Caco-2 (cell line): ENCODE results near the gene FOXM1. TPM values are rescaled to one million over a fixed set of nuclear protein-coding genes. Genes with fewer than 3 reads are reported as not detected.
"Not testable (repeated sequence)": the region's sequence is repeated elsewhere in the genome, so short reads cannot be mapped to it uniquely, and the experiment has no call there.

Experiments
- BruUV-seq: library from RNA; stranded (reverse); fragments of 400-500 nt; replicated peaks from 2 replicates; lab custom pipeline; 2021; lab: Mats Ljungman, UMichigan
- CTCF ChIA-PET: fragments of 300-600 bp; sonication (Branson Sonifier 250); formaldehyde crosslinking; loops from one replicate; lab custom pipeline; 2022; ENCODE audit warnings: antibody characterized with exemption; lab: Charles Lee
- POLR2A ChIA-PET: fragments of 300-600 bp; sonication (Branson Sonifier 250); formaldehyde crosslinking; loops from one replicate; lab custom pipeline; 2022; ENCODE audit warnings: antibody characterized with exemption; lab: Charles Lee
- DNase-seq, 2 experiments: peaks; one replicate each; pipeline versions ENCODE4 v3.0.0 to v3.0.0-alpha.2; 2020 to 2022
- H3K27me3 ChIP-seq: replicated peaks from 2 replicates; pipeline ENCODE4 v1.6.0; 2011; ENCODE audit warnings: low read length; ENCODE audit not compliant: control insufficient read depth, insufficient read depth
- H3K36me3 ChIP-seq: 2 replicates; pipeline ENCODE4 v1.5.1; 2011; ENCODE audit warnings: low read length; ENCODE audit not compliant: control insufficient read depth, insufficient read depth
- H3K4me1 ChIP-seq: fragments of 250-450 bp; sonication (Bioruptor Pico); 2 replicates; pipeline ENCODE4 v1.5.1; 2020; ENCODE audit warnings: mild to moderate bottlenecking
- H3K4me3 ChIP-seq: 2 replicates; pipeline ENCODE4 v1.5.1; 2011; ENCODE audit warnings: low read depth, mild to moderate bottlenecking, control low read depth, low read length
- H3K9me3 ChIP-seq: fragments of 250-450 bp; sonication (Bioruptor Pico); 2 replicates; pipeline ENCODE4 v1.5.1; 2020; ENCODE audit warnings: mild to moderate bottlenecking, moderate library complexity
- H3K27ac Mint-ChIP-seq: one replicate; pipeline ENCODE4 v1.8.0; 2022; ENCODE audit warnings: mixed read lengths; ENCODE audit not compliant: unreplicated experiment
- H3K27me3 Mint-ChIP-seq: one replicate; pipeline ENCODE4 v1.8.0; 2022; ENCODE audit warnings: mixed read lengths; ENCODE audit not compliant: insufficient read depth, unreplicated experiment
- H3K36me3 Mint-ChIP-seq: one replicate; pipeline ENCODE4 v1.8.0; 2022; ENCODE audit warnings: mild to moderate bottlenecking, mixed read lengths; ENCODE audit not compliant: insufficient read depth, unreplicated experiment
- H3K4me1 Mint-ChIP-seq: one replicate; pipeline ENCODE4 v1.8.0; 2022; ENCODE audit warnings: low read depth, mixed read lengths; ENCODE audit not compliant: unreplicated experiment
- H3K4me3 Mint-ChIP-seq: one replicate; pipeline ENCODE4 v1.8.0; 2022; ENCODE audit warnings: mild to moderate bottlenecking, moderate library complexity, mixed read lengths; ENCODE audit not compliant: unreplicated experiment
- H3K9me3 Mint-ChIP-seq: one replicate; pipeline ENCODE4 v1.8.0; 2022; ENCODE audit warnings: mixed read lengths; ENCODE audit not compliant: unreplicated experiment
- CTCF ChIP-seq, 2 experiments: fragments of 200-600 bp in 1 of 2; IDR thresholded peaks; 1 replicate in 1 of 2; 2 replicates in 1 of 2; pipeline versions ENCODE4 v1.5.1 to v1.8.0; 2011 to 2022; ENCODE audit warnings: antibody characterized with exemption in 1 of 2, control low read depth in 1 of 2, inconsistent platforms in 1 of 2, low read depth in 1 of 2, low read length in 1 of 2, mild to moderate bottlenecking in 1 of 2, moderate library complexity in 1 of 2; ENCODE audit not compliant: insufficient read depth in 1 of 2, severe bottlenecking in 1 of 2, unreplicated experiment in 1 of 2
- intact Hi-C: fragments of 100-400 bp; cut with micrococcal nuclease; formaldehyde crosslinking; loops from one replicate; pipeline ENCODE4 v1.10.0; 2022; ENCODE audit not compliant: unreplicated experiment
- total RNA-seq: library from RNA; stranded (reverse); gene quantifications from 2 replicates; pipeline ENCODE4 v1.2.3, GENCODE V29; 2022

The FOXM1 gene
- total RNA-seq, 1 experiment from 2014 or later = 222 TPM

GRCh38 chr12:2864198-2864597 lies 12.8 kb downstream of the FOXM1 start:
- no peaks in the 10 kb centered on the region for H3K4me1 Mint-ChIP-seq
- no peak for TF ChIP-seq CTCF (IDR thresholded peaks at IDR 0.05; ENCODE audit: insufficient read depth in 1 of 2, low read depth in 1 of 2, low read length in 1 of 2, severe bottlenecking in 1 of 2, unreplicated experiment in 1 of 2)
- Histone ChIP-seq H3K4me3 (no peak overlapping the region), H3K36me3 (peaks cover 19% of the 10 kb centered on the region), H3K4me1 (no peaks in the 10 kb centered on the region), H3K27me3 (no peaks in the 10 kb centered on the region), H3K9me3 (no peaks in the 10 kb centered on the region)
- ChIA-PET POLR2A (no interaction called here), CTCF (no interaction called here)
- no TSS peak for BruUV-seq
- no peaks in the 10 kb centered on the region for H3K9me3 Mint-ChIP-seq
- no peak overlapping the region for H3K27ac Mint-ChIP-seq
- peaks cover 98% of the 10 kb centered on the region for H3K36me3 Mint-ChIP-seq
- no peak for DNase-seq
- no peak overlapping the region for H3K4me3 Mint-ChIP-seq
- no peaks in the 10 kb centered on the region for H3K27me3 Mint-ChIP-seq
- intact Hi-C loops = no loop called here

GRCh38 chr12:2863402-2863801 lies 13.6 kb downstream of the FOXM1 start:
- H3K36me3 Mint-ChIP-seq = peaks cover 96% of the 10 kb centered on the region
- H3K27me3 Mint-ChIP-seq, H3K9me3 ChIP-seq, H3K9me3 Mint-ChIP-seq, H3K27me3 ChIP-seq, CTCF ChIA-PET, BruUV-seq, H3K27ac Mint-ChIP-seq, H3K4me3 Mint-ChIP-seq, H3K4me1 ChIP-seq, DNase-seq, H3K4me3 ChIP-seq, H3K4me1 Mint-ChIP-seq, intact Hi-C loops, POLR2A ChIA-PET: not testable (repeated sequence)
- H3K36me3 ChIP-seq = peaks cover 16% of the 10 kb centered on the region

- Histone ChIP-seq H3K27me3 (no peaks in the 10 kb centered on the region), H3K9me3 (no peaks in the 10 kb centered on the region), H3K4me3 (no peak overlapping the region), H3K4me1 (no peaks in the 10 kb centered on the region), H3K36me3 (peaks cover 12% of the 10 kb centered on the region)
- no peak for TF ChIP-seq CTCF (IDR thresholded peaks at IDR 0.05; ENCODE audit: insufficient read depth in 1 of 2, low read depth in 1 of 2, low read length in 1 of 2, severe bottlenecking in 1 of 2, unreplicated experiment in 1 of 2)
- ChIA-PET POLR2A (interaction anchor here (1.0 kb wide), 1 partner anchor 14 kb away, joined by 5 read pairs; the partner anchor contains the start of genes FOXM1 and RHNO1), CTCF (interaction anchor here (0.9 kb wide), 1 partner anchor 14 kb away, joined by 4 read pairs; the partner anchor contains the start of genes FOXM1 and RHNO1)
- Mint-ChIP-seq H3K4me3 (no peak overlapping the region), H3K36me3 (peaks cover 96% of the 10 kb centered on the region), H3K27ac (no peak overlapping the region), H3K27me3 (no peaks in the 10 kb centered on the region), H3K9me3 (no peaks in the 10 kb centered on the region), H3K4me1 (peaks cover 4% of the 10 kb centered on the region)
- BruUV-seq = no TSS peak
- intact Hi-C loops = no loop called here
- DNase-seq = no peak
These were observed 14.1 kb downstream of the FOXM1 start for GRCh38 chr12:2862876-2863275.
